Islet of Langerhans (tissue), 1 donor: ENCODE data around the gene SLC1A7.

Source experiments
- FAIRE-seq: peaks from one replicate; lab custom pipeline; 2011; peaks lifted over from hg19 to GRCh38; lab: Jason Lieb, UNC

SLC1A7 gene

DNA sequence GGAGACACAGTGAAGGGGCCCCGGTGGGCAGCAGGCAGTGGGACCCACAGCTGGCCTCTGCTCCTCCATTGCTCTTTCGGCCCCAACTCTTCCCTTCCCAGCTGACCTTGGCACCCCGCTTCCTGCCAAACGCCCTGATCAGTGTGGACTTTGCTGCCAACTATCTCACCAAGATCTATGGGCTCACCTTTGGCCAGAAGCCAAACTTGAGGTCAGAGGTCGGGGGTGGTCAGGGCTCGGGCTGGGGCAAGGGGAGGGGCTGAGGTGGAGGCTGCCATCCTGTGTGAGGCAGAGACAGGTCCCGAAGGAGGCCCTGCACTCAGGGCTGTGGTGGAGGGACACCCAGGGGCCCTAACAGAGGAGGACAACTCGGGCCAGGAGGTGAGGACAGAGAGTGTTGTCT is 66.7 kb downstream of the SLC1A7 start:
- no peak for FAIRE-seq

DNA sequence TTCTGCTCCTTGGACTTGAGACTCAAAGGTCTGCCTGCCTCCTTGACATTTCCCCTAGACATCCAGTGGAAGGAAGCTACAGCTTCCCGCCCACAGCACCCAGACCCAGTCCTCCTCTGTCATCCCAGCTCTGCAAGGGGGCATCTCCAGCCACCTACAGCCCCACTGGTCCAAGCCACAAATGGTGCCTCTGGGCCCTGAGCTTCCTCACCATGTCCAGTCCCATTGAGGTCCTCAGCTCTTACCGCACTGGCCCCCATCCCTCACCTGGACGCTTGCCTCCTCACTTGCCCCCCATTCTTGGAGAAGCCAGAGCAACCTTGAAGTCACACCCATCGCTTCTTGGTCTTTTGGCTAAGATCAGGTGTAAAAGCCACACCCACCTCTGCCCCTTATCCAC is 67.2 kb downstream of the SLC1A7 start:
- no peak for FAIRE-seq

DNA sequence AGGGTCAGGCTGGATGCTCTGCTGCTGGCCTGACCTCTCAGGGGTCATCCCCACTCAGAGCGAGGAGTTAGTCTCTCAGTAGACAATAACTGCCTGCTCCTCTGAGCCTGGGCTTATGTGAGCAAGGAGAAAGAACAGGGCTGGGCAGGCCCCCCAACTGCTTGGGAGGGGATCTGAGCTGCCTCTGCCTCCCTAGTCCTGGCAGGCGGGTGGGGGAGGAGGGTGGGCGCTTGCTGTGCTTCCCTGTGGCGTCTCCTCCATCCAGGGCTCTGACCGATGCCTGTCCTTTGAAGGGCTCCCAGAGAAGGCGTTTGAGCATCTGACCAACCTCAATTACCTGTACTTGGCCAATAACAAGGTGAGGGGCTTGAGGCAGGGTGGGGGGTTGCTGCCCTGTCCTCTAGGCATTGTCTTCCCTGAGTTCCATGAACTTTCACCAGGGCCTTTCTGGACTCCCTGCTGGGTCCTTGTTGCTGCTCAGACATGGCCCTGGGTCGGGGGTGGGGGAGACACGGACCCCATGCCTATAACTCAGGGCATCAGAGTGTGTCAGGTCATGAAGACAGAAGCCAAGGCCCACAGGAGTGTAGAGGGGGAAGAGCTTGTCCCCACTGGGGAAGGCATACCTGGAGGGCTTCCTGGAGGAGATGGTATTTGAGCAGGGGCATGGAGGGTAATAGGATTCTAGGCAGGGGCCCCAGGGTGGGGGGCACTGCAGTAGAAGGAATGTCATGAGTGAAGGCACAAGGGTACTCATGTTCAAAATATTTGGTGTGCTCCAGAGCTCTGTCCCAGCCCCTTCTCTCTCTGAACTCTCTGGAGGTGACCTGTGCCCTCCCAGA is 67.9 kb downstream of the SLC1A7 start:
- FAIRE-seq: no peak

DNA sequence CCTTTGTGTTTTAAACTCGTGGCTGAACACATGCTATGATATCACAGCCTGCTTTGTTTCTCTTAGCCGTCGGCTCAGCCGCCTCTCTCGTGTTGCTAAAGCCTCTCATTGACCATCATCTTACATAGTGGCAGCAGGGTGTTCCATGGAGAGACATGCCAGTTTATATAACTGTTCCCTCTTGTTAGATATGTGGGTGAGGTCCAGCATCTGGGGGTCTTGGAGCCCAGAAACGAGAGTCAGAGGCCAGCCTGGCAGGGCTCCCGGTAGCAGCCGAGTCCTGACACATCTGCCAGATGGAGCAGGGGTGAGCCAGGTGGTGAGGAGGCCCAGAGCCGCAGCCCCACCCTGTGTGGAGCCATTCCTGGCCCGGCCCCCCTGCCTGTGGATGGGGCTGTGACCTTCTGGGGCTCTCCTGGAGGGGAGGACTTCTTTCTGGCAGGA is 68.5 kb downstream of the SLC1A7 start:
- no peak for FAIRE-seq

DNA sequence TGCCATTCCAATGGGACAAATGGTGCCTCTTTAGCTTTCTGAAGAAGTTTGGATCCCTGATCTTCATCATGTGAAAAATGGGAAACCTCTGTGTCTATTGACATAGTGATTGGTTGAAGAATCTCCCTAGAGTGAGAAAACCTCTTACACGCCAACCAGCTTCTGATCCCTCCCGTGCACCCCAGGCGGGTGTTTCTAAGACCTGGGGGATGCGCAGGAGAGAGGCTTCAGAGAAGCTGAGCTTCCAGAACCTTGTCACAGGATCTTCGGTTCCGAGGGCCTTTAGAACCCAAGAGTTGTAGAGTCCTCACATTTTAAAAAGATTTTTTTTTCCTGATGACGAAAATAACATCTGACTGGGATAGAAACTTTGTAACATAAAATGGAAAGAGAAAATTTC is 69.2 kb downstream of the SLC1A7 start:
- FAIRE-seq: no peak

DNA sequence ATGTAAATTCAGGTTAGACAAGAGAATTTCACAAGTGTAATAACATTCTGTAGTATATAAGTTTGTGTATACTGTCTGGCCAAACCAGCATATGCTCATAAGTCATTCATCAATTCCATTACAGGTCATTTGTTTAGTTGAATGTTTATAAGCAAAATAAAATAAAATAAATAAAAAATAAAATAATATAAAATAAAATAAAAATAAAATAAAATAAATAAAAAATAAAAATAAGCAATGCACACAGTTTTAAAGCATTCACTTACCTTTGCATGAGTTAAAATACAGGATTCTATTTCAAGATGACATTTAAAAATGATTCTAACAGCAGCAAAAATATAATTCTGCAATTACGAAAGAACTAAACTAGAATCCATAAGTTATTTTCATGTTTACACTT is 70.5 kb downstream of the SLC1A7 start:
- FAIRE-seq: no peak

DNA sequence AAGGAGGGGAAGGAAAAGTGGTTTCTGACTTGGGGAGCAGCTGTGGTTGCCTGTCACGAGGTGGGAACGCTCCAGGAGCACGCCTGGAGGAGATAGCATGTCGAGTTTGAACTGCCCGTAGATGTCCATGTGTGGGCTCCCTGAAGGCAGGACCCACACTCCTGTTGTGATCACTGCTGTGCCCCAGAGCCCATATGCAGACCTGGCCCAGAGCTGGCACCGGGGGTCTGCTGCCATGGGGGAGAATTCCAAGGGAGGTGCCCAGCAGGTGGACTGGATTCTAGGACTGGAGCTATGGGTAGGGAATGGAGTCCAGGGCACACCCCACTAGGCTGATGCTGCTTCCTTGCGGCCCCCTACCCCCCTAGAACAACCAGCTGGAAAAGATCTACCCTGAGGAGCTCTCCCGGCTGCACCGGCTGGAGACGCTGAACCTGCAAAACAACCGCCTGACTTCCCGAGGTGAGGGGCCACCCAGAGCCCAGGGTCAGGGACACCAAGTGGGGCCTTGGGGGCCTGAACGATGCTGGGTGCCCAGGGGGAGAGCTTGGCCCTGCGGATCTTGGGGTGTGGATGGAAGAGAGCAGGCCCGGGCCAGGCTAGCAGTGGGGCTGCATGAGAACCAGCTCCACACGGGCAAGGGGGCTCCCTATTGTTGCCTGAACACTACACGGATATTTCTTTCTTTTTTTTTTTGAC is 71.1 kb downstream of the SLC1A7 start:
- no peak for FAIRE-seq

DNA sequence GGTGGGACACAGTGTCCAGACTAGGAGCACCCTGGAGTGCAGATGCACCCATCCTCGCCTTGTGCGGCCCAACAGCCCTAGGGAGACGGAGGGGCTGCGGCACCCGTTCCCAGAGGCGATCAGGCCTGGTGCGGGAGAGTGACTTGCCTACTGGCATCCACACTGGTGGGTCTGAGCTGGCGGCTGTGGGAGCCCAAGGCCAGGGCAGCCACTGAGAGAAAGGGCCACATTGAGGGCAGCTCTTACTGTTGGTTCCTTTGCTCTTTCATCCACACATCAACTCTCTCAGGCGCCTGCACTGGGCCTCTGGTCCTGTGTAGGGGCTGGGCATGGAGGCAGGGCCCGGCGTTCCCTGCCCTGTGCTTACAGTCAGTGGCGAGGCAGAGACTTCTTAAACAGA is 71.8 kb downstream of the SLC1A7 start:
- FAIRE-seq: no peak

DNA sequence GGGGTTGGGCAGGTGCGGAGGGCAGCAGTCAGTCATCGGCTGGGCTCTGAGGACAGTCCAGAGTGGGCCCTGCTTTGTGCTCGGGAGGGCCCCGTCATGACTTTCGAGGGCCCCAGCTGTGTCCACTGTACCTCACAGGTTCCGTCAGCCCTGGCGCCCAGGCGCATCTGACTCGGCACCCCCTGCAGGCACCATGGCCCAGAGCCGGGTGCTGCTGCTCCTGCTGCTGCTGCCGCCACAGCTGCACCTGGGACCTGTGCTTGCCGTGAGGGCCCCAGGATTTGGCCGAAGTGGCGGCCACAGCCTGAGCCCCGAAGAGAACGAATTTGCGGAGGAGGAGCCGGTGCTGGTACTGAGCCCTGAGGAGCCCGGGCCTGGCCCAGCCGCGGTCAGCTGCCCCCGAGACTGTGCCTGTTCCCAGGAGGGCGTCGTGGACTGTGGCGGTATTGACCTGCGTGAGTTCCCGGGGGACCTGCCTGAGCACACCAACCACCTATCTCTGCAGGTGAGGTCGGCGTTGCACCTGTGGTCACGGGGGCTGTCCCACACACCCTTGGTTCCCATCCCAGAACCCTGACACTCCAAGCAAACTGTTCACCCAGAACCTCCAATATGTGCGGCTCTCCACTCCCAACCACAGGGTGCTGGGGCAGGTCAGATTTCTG is 72.6 kb downstream of the SLC1A7 start:
- no peak for FAIRE-seq

DNA sequence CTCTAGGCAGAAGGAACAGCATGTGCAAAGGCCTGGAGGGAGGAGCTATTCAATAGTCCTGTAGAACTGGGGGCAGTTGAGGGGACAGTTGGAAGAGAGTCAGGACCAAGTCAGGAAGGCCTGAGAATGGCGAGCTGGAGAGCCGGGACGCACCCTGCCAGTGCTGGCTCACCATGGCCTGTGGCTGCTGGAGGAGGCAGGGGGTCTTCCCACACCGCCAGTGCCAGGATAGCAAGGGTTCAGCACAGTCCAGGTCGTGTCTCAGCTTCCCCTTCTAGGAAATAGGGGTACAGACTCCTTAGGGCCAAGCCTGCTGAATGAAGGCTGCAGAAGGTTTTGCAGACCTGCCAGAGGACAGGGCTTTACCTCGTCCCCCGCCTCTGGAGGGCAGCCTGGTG is 73.2 kb downstream of the SLC1A7 start:
- no peak for FAIRE-seq

DNA sequence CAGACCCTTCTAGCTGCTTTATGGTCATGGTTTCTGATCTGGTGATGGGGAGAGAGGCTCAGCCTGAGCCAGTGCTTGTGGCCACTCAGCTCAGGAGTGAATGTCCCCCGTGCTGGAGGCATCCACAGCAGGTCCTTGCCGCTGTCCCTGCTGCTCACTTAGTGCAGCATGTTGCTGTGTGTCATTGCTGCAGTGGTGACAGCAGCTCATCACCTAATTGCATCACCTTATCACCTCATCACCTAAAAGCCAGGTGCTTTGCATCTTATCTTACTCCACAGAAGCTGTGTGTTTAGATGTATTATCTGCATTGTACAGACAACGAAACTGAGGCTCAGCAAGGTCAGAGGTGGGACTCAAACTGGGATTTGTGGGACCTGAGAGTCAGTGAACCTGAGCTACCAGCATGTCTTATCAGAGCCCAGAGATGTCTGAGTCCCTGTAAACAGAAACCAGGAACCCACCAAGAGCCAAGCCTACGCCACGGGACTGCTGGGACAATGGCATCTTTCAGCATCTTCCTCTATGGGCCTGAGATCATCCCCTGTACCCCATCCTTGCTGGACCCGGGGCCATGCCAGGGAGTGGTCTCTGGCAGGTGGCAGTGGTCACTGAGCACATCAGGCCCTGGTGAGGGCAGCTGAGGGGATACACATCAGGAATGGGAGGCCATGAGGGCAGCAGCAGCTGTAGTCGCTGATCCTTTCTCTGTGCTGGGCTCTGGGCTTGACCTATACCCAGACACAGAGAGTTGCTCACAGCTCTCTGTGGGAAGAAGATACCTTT is 73.9 kb downstream of the SLC1A7 start:
- FAIRE-seq: no peak

DNA sequence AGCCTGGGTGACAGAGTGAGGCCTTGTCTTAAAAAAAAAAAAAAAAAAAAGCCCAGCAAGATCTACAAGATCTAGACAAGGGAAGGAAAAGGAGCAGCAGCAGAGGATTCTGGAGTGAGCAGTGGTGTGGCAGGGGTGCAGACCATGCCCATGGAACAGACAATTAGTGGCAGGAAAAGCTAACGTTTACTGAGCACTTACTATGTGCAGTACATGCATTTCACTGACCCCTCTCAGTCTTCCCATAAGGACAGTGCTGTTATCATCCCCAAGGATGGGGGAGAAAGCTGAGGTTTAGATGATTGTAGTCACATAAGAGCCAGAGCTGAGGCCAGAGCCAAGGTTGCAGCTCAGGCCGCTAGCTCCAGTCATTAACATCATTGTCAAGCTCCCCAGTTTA is 74.6 kb downstream of the SLC1A7 start:
- no peak for FAIRE-seq

DNA sequence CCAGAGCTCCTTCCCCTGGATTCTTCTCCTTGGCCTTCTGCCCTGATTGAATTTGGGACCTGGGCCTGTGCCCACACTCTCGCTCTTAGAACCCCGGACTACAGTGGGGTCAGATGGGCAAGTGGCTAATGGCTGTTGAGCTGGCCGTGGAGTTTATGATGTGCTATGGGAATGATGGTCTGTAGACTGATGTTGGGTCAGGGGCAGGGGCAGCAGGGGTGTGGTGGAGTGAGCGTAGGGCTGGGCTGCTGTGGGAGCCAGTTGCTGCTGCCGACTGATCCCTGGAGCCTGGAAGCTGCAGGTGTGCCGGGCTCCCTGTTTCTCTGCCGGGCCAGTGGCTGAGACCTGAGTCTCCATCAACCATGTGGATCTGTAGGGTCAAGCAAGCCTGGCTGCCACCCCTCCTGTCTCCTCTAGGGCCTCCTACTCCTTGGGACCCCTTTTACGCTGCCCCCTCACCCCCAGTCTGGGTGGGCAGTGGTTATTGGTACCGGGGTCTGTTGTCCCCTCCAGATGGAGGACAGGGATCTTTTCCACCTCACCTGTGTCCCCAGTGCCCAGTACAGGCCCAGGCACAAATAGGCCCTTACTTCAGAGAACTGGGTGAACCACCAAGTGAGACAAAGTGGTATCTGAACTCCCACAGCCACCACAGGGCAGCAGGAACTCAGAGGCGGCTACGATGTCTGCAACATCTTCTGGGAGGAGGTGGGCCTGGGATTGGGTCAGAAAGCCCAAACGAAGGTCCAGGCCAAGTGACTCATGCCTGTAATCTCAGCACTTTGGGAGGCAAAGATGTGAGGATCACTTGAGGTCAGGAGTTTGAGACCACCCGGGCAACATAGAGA is 75.3 kb downstream of the SLC1A7 start:
- no peak for FAIRE-seq

DNA sequence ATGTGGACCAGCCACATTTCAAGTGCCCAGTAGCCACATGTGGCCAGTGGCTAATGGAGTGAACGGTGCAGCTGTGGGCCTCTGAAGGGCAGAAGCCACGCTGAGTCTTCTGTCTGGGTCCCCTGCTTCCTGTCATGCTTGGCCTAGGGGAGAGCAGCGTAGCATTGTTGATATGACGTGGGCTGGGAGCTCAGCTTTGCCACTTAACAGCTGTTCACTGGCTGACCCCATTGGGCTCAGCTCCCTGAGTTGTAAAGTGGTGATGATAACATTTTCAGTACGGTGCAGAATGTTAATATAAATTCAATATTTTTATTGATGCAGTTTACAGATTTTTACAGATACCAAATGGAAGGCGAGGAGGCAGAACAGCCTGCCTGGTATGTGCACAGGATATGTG is 76.0 kb downstream of the SLC1A7 start:
- FAIRE-seq: no peak

DNA sequence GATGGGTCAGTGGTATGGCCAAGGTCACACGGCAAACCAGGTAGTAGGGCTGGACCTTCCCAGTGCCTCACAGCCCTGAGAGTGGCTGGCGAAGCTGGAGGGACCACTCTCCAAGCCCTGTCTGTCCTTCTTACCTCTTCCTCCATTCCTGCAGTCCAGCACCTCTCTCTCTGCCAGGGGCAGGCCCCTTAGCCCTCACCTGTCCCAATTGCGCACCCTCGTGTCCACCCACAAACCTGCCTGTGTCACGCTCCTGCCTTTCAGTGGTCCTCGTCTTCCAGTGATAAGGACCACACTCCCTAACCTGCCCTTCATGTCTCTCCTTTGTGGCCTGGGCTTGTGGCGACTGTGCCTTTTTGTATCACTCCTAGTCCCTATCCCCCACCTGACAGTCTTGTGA is 77.0 kb downstream of the SLC1A7 start:
- no peak for FAIRE-seq

DNA sequence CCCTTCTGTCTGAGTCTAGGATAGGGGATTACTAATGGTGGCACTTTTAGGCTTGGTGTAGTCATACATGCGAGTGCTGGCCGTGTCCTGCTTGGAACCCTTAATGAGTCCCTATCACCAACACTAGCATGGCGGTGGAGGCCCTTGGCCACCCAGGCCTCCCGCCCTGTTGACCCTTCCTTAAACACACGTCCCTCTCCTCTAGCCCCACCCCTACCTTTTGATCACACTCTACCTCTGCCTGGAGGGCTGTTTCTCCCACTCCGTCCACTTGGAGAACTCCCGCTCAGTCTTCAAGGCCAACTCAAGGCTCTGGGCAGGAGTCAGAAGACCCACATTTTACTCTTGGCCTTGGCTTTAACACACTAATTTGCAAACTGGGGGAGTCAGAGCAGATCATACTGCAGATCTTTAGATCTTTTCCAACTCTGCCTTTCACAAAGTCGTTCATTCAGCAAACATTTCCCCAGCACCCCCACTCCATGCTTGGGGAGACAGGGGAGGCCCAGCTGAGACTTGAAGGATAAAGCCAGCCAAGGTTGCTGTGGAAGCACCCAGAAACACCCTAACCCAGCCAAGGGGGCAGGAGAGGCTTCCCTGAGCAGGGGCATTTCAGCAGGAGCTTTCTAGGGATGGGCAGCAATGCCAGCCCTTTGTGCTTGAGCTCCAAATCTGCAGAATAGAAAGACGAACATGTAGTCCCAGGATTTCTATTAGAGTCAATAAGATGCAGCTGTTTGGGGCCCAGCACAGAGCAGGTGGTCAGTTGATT is 78.5 kb downstream of the SLC1A7 start:
- no peak for FAIRE-seq

DNA sequence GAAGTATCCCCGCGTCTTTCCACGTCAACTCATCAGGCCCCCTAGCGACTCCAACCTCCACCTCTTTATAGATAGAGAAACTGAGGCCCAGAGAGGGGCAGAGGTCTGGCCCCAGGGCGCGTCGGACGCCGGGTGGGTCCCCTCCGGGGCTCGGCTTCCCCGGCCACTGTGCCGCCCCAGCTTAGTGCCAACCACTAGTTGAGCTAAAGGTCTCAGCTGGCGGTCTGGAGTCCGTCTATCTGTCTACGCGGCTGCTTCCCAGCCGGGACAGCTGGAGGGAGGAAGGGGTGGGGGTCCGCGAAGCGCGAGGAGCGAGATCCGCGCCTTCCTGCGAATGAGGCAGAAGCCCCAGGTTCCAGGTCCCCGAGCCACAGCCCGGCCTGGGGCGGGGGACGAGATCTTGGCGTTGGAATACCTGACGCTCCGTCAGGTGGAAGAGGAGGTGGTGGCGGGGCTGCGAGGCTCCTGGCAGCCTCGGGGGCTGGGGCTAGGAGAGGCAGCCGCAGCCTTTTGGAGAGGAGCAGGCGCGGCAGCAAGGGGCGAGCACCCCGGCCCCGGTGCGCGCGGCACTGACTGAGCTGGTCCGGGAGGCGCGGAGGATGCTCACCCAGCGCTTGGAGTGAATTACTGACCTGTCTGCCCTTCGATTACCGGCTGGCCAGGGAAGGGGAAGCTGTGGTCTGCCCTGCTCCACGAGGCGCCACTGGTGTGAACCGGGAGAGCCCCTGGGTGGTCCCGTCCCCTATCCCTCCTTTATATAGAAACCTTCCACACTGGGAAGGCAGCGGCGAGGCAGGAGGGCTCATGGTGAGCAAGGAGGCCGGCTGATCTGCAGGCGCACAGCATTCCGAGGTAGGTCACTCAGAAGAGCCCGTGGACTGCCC is 79.5 kb downstream of the SLC1A7 start:
- FAIRE-seq: no peak

DNA sequence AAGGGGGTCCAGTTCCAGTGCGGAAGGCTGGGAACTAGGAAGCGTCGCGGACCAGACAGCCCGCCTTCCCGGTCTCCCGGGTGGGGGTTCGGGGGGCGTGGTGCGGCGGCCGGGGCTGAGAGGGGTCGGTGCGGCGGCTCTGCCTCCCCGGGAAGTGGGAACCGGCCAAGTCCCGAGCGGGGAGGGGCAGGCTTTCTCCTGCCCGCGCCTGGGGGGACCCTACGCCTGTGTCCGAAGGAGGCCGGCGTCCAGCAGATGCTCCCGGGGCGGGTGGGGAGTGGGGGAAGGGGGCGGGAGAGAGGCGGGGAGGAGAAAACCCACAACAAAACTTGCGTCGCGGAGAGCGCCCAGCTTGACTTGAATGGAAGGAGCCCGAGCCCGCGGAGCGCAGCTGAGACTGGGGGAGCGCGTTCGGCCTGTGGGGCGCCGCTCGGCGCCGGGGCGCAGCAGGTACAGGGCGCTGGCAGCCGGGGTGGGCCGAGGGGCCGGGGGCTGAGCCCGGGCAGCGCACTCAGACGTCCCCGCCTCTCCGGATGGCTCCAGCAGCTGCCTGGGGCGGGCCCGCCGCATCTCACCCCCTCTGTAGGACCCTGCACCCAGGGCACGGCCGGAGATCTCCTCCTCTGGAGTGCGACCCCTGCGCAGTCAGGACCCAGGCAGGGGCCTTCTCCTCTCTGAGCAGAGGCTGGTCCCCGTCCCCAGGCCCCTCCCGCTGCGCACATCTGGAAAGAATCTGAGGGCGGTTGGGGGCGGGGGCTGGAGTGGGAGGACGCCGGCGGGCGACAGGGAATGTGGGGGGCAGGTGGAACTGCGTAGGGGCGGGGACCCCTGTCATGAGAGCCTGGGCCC is 80.4 kb downstream of the SLC1A7 start, which contains the start of gene PODN:
Gene PODN, plus strand, starts transcription at position 355 of the 849 bp plus-strand sequence. CDS start 7,643 bp downstream, outside the sequence.
- FAIRE-seq: no peak
